Effector CD8-positive, alpha-beta T cell (primary cell): Measurements from ENCODE around the gene TRABD2A.

Experiments
- DNase-seq: peaks from one replicate; lab custom pipeline; 2025; lab: John Stamatoyannopoulos, UW

The TRABD2A gene

DNA sequence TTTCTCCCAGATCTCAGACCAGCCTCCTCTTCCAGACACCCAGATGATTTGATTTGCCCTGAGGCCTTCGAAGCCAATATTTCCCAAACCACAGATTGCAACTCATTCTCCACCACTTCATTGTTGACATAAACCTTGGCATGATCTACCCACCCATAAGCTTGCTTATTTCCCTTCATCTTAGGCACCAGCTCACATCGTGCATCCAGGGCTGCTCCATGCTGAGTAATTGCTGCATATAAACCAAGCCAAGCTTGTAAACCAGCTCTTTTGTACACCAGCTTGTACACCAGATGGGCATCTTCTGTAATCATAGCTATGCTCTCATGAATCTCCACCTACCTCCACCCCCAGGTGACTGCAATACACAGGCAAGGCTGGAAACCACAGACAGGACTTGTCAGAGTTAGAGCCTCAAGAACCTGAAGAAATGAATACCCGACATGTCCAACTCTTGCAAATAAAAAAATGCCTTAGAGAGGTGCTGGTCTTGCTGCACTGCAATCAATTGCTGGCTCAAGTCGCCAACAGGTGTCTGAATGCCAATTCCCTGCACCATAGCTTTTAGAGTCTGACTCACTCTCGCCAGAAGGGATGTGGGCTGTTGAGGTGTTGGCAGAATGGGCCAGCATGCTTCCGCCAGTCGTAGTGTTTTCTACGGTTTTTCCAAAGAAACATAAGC, 31.5 kb downstream of the TRABD2A start:
- no peak for DNase-seq

DNA sequence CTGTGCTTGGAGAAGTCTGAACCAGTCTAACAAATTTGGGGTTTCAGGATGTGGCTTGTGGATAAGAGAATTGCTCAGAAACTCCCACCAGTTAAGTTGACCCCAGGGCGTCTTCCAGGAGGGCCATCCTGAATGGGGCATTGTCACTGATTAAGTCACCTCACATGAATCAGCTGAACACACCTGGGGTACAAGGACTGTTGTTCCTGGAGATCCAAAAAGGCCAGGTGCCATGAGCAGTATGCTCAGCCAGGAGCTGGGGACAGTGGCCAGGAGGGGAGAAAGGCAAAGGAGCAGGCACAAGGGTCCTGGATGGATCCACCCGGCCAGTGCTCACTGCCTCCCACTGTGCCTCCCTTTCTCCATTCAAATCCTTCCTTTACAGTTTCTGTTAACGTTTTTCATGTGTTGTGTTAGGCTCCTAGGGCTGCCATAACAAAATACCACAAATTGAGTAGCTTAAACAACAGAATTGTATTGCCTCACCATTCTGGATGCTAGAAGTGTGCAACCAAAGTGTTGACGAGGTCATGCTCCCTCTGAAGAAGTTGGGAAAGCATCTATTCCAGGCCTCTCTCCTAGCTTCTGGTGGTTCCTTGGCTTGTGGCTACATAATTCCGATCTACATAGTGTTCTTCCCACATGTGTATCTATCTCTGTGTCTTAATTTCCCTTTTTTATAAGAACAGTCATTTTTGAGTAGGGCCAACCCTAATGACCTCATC, 33.4 kb downstream of the TRABD2A start:
- no peak for DNase-seq

- no peak for DNase-seq
Measured at GRCh38 chr2:84846741-84847142, 34.1 kb downstream of the TRABD2A start.

DNA sequence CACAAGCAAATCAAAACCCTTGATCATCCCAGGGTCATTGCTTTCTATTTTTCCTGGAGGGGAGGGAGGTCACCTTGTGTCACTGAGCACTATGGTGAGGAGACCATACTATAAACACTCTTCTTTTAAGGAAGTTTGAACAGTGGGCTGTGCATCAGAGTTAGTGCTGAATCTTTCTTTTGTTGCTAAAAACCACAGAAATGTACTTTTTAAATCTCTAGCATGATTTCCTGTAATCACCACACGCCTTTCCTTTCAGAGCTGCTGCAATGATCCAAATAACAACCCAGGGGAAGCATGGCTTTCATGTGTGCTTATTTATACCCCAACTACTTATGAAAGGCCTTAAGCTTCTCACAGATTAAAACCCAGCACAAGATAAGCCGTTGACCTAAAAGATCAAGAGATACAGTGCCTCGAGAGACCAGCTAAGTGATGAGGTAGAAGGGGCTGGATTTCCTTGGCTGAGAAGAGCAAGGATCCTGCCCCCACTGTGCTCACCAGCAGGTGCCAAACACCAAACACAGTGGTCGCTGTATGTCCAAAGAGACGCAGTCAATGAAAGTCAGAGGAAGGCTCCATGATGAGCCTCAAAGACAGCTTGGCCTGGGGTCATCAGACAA, 34.7 kb downstream of the TRABD2A start:
- no peak for DNase-seq

GRCh38 chr2:84844141-84844540, 36.7 kb downstream of the TRABD2A start:
- no peak for DNase-seq

- no peak for DNase-seq
Measured at GRCh38 chr2:84841577-84841976, 39.3 kb downstream of the TRABD2A start.

- no peak for DNase-seq
Measured at GRCh38 chr2:84840306-84840705, 40.6 kb downstream of the TRABD2A start.

- no peak for DNase-seq
Measured at GRCh38 chr2:84839851-84840250, 41.0 kb downstream of the TRABD2A start.

GRCh38 chr2:84838434-84839145, 42.3 kb downstream of the TRABD2A start:
- no peak for DNase-seq

GRCh38 chr2:84836215-84836614, 44.7 kb downstream of the TRABD2A start:
- DNase-seq, result no peak

DNA sequence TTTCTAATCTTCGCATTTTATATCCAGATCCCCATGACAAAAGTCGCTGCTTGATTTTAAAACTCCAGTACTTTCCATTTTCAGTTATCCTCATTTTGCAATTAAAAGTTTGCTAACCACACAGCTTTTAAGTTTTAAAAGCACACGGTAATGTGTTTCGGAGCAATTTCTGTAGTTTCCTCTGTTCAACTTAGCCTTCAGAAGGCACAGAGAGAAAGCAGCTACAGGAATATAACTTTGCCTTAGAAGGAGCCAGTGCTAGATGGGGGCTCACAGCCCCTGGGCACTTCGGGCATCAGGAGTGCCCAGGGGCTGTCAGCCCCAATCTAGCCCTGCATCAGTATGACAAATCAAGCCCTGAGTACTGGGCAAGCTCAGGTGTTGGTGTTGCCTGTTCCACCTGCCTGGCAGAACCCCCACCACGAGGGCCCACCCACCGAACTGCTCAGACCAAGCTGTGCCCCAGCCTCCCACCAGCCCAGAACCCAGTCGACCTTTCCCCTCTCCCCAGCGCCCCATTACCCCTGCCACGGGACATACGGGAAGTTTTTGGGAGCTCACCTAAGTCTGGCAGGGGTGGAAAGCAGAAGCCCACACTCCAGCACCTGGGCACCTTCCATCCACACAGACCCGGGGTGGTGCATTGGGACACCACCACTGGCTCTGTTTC, 47.3 kb downstream of the TRABD2A start:
- DNase-seq, result no peak

- DNase-seq, result no peak
Measured at GRCh38 chr2:84832772-84833461, 48.0 kb downstream of the TRABD2A start.

DNA sequence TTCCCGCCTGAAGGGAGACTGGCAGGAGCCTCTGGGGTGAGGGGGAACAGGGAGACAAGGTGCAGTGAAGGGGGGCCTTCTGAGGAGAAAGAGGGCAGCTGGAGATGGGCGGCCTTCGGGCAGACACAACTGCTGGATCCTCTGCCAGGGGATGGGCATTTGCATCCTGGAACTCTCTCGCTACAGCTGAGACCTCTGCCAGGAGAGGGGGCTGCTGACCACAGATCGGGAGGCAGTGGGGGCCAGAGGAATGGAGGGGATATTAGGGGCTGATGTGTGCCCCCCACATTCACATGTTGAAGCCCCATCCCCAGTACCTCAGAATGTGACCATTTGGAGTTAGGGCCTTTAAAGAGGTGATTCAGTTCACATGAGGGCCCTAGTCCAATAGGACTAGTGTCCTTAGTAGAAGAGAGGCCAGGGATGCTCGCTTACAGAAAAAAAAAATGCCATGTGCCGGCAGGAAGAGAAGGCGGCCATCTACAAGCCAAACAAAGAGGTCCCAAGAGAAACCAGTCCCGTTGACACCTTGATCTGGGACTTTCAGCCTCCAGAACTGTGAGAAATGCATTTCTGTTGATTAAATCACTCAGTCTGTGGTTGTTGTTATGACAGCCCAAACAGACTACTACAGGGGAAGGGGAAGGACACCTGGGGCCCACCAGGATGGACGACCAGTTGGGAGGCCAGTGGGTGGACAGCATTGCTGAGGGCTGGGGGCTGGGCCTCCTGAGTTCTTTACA, 50.0 kb downstream of the TRABD2A start:
- DNase-seq, result no peak

DNA sequence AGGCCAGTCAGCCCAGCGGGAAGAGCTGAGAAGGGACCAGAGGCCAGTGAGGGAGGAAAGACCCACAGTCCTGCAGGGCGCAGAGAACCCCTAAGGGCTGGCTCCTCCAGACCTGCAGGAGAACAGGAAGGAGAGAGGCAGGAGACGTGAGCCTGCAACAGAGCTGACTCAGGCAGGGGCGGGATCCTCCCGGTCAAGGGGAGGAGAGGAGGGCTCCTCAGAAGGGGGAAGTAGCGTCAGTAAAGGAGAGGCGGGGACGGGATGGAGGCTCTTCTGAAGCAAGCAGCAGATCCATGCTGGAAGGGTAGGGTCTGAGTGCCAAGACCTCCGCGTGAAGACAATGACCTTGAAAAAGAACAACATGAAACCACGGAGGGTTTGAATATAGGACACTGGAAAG, 50.8 kb downstream of the TRABD2A start:
- no peak for DNase-seq

DNA sequence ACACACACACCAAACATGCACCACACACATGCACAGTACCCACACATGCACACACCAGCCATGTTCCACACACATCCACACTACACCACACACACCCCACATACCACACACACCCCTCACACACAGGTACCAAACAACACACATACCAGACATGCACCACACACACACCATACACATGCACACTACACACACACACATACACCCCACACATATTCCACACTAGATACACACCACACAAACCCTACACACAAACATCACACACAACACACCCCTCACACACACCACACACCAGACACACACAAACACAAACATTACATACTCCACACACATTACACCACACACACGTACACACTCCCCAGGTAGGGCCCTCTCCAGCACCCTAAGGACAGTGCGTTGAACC, 51.2 kb downstream of the TRABD2A start:
- no peak for DNase-seq

DNA sequence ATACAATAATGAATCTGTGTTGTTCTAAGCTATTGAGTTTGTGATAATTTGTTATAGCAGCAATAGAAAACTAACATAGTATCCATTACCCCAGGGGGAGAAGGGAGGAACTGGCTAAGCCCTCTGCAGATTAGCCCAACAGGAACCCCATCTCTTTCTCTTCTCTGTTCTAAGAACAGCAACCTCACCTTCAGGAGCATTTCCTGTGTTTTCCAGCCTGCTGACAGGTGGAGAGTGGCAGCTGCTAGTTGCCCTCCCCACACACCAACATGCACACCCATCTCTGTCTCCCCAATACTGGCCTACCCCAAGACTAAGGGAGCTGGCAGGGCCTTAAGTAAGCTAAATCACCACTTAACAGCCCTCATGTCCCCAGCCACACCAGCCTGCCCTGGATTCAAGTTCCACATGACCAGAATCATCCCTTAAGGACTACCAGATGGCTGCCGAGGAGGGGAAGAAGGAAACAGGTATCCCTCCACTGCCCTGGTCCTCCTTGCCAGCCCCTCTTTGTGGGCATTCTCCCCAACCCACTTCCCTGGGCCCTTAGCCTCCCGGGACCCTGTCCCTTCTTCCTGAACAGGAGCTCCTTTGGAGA, 52.8 kb downstream of the TRABD2A start:
- DNase-seq, result no peak

GRCh38 chr2:84823788-84824187, 57.1 kb downstream of the TRABD2A start:
- DNase-seq, result no peak

GRCh38 chr2:84823229-84823628, 57.7 kb downstream of the TRABD2A start:
- DNase-seq, result no peak

DNA sequence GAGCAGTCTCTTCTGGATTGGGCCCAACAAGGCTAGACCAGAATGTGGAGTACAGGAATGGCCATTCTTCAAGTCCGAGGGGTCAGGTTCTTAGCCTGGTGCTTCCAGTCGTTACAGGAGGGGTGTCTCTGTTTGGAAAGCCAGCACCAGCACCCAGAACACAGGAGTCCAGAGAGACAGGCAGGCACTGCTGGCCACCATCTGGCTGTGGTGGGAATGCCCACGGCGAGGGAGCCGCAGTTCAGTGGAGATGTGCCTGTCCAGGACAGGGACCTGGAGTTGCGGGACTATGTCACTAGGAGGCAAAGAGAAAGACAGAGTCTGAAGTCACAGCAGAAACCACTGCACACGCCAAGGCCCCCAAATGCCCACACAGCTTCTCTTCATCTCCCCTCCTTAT, 59.1 kb downstream of the TRABD2A start:
- DNase-seq, result no peak

- DNase-seq, result no peak
Measured at GRCh38 chr2:84817239-84817655, 63.6 kb downstream of the TRABD2A start.
